Measurements from ENCODE around the gene BAHD1. TPM values are rescaled to one million over a fixed set of nuclear protein-coding genes. Genes with fewer than 3 reads are reported as not detected.
A peak's percentile ranks its signal among the peaks of the same experiment; 100 is the strongest.

BAHD1 gene
- total and polyA plus RNA-seq, 11 donors = 7.8 to 28.4 (median 16.1) TPM

GRCh38 chr15:40435710-40436089 lies 5.1 kb upstream of the BAHD1 start:
- 14 to 22% (median 17%) methylated on average over 15 of the region's 15 CpGs for WGBS, 4 donors
- H3K27ac ChIP-seq = no peak overlapping the region

GRCh38 chr15:40436116-40436891 lies 4.4 kb upstream of the BAHD1 start:
- TF ChIP-seq CTCF (IDR thresholded peaks at IDR 0.05) (no peak), POLR2A (IDR thresholded peaks at IDR 0.05) (no peak)
- DNase-seq (peak in 1 of 5 donors; percentile 63), ATAC-seq (no peak)
- H3K4me1 ChIP-seq = peaks cover 9 to 49% (median 26%) of the 10 kb centered on the region in 12 donors
- 1 to 3% (median 2%) methylated on average over 23 to 39 of the region's 39 CpGs for WGBS, 4 donors
- H3K36me3 ChIP-seq = no peaks in the 10 kb centered on the region
- intact Hi-C loops (cut with DNase I) = no loop called here
- peaks cover 0 to 44% (median 13%) of the 10 kb centered on the region in 9 donors for H3K27me3 ChIP-seq
- H3K9me3 ChIP-seq = no peaks in the 10 kb centered on the region
- H3K27ac ChIP-seq = no peak overlapping the region
- peak overlapping the region; percentile 19 to 54 (median 46) for H3K4me3 ChIP-seq

More at GRCh38 chr15:40435710-40436089, 5.1 kb upstream of the BAHD1 start:
- TF ChIP-seq CTCF (IDR thresholded peaks at IDR 0.05) (no peak), POLR2A (IDR thresholded peaks at IDR 0.05) (no peak)
- no peak for ATAC-seq
- H3K27me3 ChIP-seq = peaks cover 0 to 44% (median 13%) of the 10 kb centered on the region in 9 donors
- no peaks in the 10 kb centered on the region for H3K36me3 ChIP-seq
- intact Hi-C loops (cut with DNase I) = no loop called here
- H3K4me1 ChIP-seq = peaks cover 9 to 49% (median 26%) of the 10 kb centered on the region in 12 donors
- no peaks in the 10 kb centered on the region for H3K9me3 ChIP-seq
- peak in 1 of 5 donors; percentile 56 for DNase-seq
- H3K4me3 ChIP-seq = peak overlapping the region in 11 of 12 donors; percentile 19 to 54 (median 48)

GRCh38 chr15:40436892-40437751 lies 3.6 kb upstream of the BAHD1 start:
- ATAC-seq = no peak
- peak in 1 of 5 donors; percentile 60 for DNase-seq
- WGBS, 4 donors = 16 to 35% (median 23%) methylated on average over 17 of the region's 17 CpGs
- peak overlapping the region in 10 of 12 donors; percentile 27 to 54 (median 48) for H3K4me3 ChIP-seq
- H3K9me3 ChIP-seq = no peaks in the 10 kb centered on the region
- intact Hi-C loops (cut with DNase I) = no loop called here
- TF ChIP-seq CTCF (IDR thresholded peaks at IDR 0.05) (no peak), POLR2A (IDR thresholded peaks at IDR 0.05) (no peak)
- H3K36me3 ChIP-seq = no peaks in the 10 kb centered on the region
- H3K27ac ChIP-seq = no peak overlapping the region
- H3K4me1 ChIP-seq = peaks cover 9 to 54% (median 26%) of the 10 kb centered on the region in 12 donors
- peaks cover 0 to 44% (median 13%) of the 10 kb centered on the region in 9 donors for H3K27me3 ChIP-seq
